PC-9 (cell line): ENCODE data around the gene CACNA1E. TPM values are rescaled to one million over a fixed set of nuclear protein-coding genes. Genes with fewer than 3 reads are reported as not detected.

Experiments
- BruUV-seq: library from RNA; stranded (reverse); fragments of 400-500 nt; replicated peaks from 2 replicates; lab custom pipeline; 2021; lab: Mats Ljungman, UMichigan
- CTCF ChIA-PET: fragments of 300-600 bp; sonication (Branson Sonifier 250); formaldehyde crosslinking; loops from one replicate; lab custom pipeline; 2022; ENCODE audit warnings: antibody characterized with exemption; lab: Charles Lee
- POLR2A ChIA-PET: fragments of 300-600 bp; sonication (Branson Sonifier 250); formaldehyde crosslinking; loops from one replicate; lab custom pipeline; 2022; ENCODE audit warnings: antibody characterized with exemption; ENCODE audit not compliant: unreplicated experiment; lab: Charles Lee
- DNase-seq, 2 experiments: peaks; one replicate each; pipeline versions ENCODE4 v3.0.0 to v3.0.0-alpha.2; 2015 to 2022; ENCODE audit warnings: mixed read lengths in 1 of 2
- H2AFZ ChIP-seq: fragments of 200-600 bp; sonication (generic); 2 replicates; pipeline ENCODE4 v1.8.1; 2017; ENCODE audit warnings: antibody characterized with exemption
- H3F3A ChIP-seq: fragments of 200-600 bp; sonication (generic); 2 replicates; pipeline ENCODE4 v1.8.1; 2017; ENCODE audit warnings: antibody characterized with exemption, mild to moderate bottlenecking, low read depth; ENCODE audit not compliant: insufficient read depth
- H3K27ac ChIP-seq: fragments of 200-600 bp; sonication (generic); 2 replicates; pipeline ENCODE4 v1.6.1; 2016; ENCODE audit warnings: mixed run types
- H3K27me3 ChIP-seq: fragments of 200-600 bp; sonication (generic); 2 replicates; pipeline ENCODE4 v1.6.1; 2016; ENCODE audit warnings: low read depth, mixed run types; ENCODE audit not compliant: insufficient read depth
- H3K36me3 ChIP-seq: fragments of 200-600 bp; sonication (generic); 2 replicates; pipeline ENCODE4 v1.6.1; 2016; ENCODE audit warnings: low read depth, mixed run types
- H3K4me1 ChIP-seq: fragments of 200-600 bp; sonication (generic); replicated peaks from 2 replicates; pipeline ENCODE4 v1.6.1; 2016; ENCODE audit warnings: mixed run types; ENCODE audit not compliant: insufficient read depth
- H3K4me2 ChIP-seq: fragments of 200-600 bp; sonication (generic); 2 replicates; pipeline ENCODE4 v1.6.1; 2017; ENCODE audit warnings: mixed run types
- H3K4me3 ChIP-seq: fragments of 200-600 bp; sonication (generic); 2 replicates; pipeline ENCODE4 v1.6.1; 2016; ENCODE audit warnings: mixed run types
- H3K79me2 ChIP-seq: fragments of 200-600 bp; sonication (generic); 2 replicates; pipeline ENCODE4 v1.6.1; 2017; ENCODE audit warnings: low read depth, mixed run types
- H3K9me2 ChIP-seq: fragments of 200-600 bp; sonication (generic); 2 replicates; pipeline ENCODE4 v1.8.1; 2017; ENCODE audit warnings: mild to moderate bottlenecking; ENCODE audit not compliant: insufficient read depth
- H3K9me3 ChIP-seq: fragments of 200-600 bp; sonication (generic); 2 replicates; pipeline ENCODE4 v1.8.1; 2016; ENCODE audit warnings: low read depth; ENCODE audit not compliant: insufficient read depth
- H4K20me1 ChIP-seq: fragments of 200-600 bp; sonication (generic); 2 replicates; pipeline ENCODE4 v1.8.1; 2017; ENCODE audit not compliant: insufficient read depth
- EZH2 ChIP-seq: fragments of 200-600 bp; sonication (generic); IDR thresholded peaks from 2 replicates; pipeline ENCODE4 v1.8.0; 2017; ENCODE audit warnings: antibody characterized with exemption, low read depth
- intact Hi-C: fragments of 100-400 bp; cut with micrococcal nuclease; formaldehyde crosslinking; loops from one replicate; pipeline ENCODE4 v1.10.0; 2022; ENCODE audit not compliant: unreplicated experiment
- total RNA-seq: library from RNA; stranded (reverse); gene quantifications from 2 replicates; pipeline ENCODE4 v1.2.3, GENCODE V29; 2021
- TF ChIP-seq, protein P1 (sequence below): fragments of 200-600 bp; sonication (generic); conservative IDR thresholded peaks from 2 replicates; pipeline ENCODE4 v1.6.1; 2017; ENCODE audit warnings: mixed run types, antibody characterized with exemption, mild to moderate bottlenecking, moderate library complexity

Gene CACNA1E
- total RNA-seq, 1 experiment from 2014 or later, result not detected

DNA sequence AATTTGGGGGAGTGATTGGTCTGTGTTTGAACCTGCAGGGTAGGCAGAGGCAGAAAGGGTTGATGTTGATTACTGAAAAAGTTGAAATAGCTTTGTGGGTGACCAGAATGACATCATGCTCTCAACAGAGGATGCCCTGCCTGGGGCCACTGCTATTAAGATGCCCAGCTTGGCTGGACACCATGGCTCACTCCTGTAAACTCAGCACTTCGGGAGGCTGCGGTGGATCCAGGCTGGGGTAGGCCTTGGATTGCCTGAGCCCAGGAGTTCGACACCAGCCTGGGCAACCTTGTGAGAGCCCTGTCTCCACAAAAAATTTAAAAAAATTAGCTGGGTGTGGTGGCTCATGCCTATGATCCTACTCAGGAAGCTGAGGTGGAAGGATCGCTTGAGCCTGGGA is 42.8 kb upstream of the CACNA1E start:
- no peak for TF ChIP-seq EZH2
- TF ChIP-seq, protein P1, sequence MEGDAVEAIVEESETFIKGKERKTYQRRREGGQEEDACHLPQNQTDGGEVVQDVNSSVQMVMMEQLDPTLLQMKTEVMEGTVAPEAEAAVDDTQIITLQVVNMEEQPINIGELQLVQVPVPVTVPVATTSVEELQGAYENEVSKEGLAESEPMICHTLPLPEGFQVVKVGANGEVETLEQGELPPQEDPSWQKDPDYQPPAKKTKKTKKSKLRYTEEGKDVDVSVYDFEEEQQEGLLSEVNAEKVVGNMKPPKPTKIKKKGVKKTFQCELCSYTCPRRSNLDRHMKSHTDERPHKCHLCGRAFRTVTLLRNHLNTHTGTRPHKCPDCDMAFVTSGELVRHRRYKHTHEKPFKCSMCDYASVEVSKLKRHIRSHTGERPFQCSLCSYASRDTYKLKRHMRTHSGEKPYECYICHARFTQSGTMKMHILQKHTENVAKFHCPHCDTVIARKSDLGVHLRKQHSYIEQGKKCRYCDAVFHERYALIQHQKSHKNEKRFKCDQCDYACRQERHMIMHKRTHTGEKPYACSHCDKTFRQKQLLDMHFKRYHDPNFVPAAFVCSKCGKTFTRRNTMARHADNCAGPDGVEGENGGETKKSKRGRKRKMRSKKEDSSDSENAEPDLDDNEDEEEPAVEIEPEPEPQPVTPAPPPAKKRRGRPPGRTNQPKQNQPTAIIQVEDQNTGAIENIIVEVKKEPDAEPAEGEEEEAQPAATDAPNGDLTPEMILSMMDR, result no peak
- H3K36me3 ChIP-seq, result no peaks in the 10 kb centered on the region
- no peaks in the 10 kb centered on the region for H3K9me3 ChIP-seq
- no peaks in the 10 kb centered on the region for H4K20me1 ChIP-seq
- no peak overlapping the region for H3K4me3 ChIP-seq
- H3K9me2 ChIP-seq, result no peaks in the 10 kb centered on the region
- H3K4me1 ChIP-seq, result no peaks in the 10 kb centered on the region
- intact Hi-C loops, result no loop called here
- no TSS peak for BruUV-seq
- H3K4me2 ChIP-seq, result no peak overlapping the region
- H3K27me3 ChIP-seq, result peaks cover 32% of the 10 kb centered on the region
- no peak overlapping the region for H3K27ac ChIP-seq
- H3K79me2 ChIP-seq, result no peaks in the 10 kb centered on the region
- H2AFZ ChIP-seq, result no peak overlapping the region
- no peak for DNase-seq
- H3F3A ChIP-seq, result no peaks in the 10 kb centered on the region
- POLR2A ChIA-PET, result no interaction called here
- CTCF ChIA-PET, result no interaction called here

DNA sequence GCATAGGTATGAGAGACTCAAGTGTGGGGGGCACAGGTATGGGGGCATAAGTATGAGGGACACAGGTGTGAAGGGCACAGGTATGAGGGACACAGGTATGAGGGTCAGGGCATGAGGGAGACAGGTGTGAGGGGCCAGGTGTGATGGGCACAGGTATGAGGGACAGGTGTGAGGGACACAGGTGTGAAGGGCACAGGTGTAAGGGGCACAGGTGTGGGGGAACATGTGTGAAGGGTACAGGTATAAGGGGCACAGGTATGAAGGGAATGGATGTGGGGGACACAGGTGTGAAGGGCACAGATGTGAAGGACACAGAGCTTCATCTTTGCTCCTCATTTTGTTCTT is 41.2 kb upstream of the CACNA1E start:
- BruUV-seq, result no TSS peak

DNA sequence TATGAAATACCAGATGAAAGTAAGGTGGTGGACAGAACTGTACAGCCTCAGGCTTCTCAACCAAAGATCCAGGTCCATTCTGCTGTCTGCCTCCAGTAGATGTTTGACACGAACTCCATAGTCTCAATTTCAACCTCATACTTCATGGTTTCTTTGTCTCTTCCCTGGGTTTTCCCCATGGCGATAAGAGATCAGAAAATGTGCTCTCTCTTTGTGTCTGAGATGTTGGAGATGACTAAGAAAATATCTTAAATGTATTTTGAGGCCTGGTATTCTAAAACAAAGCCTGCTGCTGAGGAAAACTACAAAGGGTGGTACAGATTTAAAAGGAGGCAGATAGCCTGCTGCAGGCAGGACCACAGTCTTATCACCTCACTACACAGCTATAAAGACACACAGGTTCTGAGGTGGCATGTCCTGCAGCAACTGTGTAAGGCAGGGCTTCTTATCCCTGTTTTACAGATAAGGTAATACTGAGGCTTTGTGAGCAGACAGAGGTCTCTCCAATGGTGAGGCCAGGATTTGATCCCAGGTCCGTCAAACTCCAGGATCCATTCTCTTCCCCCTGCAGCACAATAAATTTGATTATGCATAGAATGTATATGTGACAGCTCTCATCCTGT is 40.0 kb upstream of the CACNA1E start:
- DNase-seq, result no peak
- H3K9me2 ChIP-seq, result no peaks in the 10 kb centered on the region
- CTCF ChIA-PET, result no interaction called here
- no peaks in the 10 kb centered on the region for H4K20me1 ChIP-seq
- H3K4me3 ChIP-seq, result no peak overlapping the region
- POLR2A ChIA-PET, result no interaction called here
- H3K36me3 ChIP-seq, result no peaks in the 10 kb centered on the region
- no peak overlapping the region for H3K27ac ChIP-seq
- no peak overlapping the region for H2AFZ ChIP-seq
- no peaks in the 10 kb centered on the region for H3K9me3 ChIP-seq
- TF ChIP-seq, protein P1, result no peak
- TF ChIP-seq EZH2, result no peak
- no peak overlapping the region for H3K4me2 ChIP-seq
- no peaks in the 10 kb centered on the region for H3K79me2 ChIP-seq
- BruUV-seq, result no TSS peak
- H3F3A ChIP-seq, result no peaks in the 10 kb centered on the region
- peaks cover 31% of the 10 kb centered on the region for H3K27me3 ChIP-seq
- no peaks in the 10 kb centered on the region for H3K4me1 ChIP-seq
- intact Hi-C loops, result no loop called here

More for the DNA sequence above, 41.2 kb upstream of the CACNA1E start:
- no peak overlapping the region for H3K4me3 ChIP-seq
- TF ChIP-seq EZH2, result no peak
- TF ChIP-seq, protein P1, result no peak
- no peaks in the 10 kb centered on the region for H3K79me2 ChIP-seq
- H2AFZ ChIP-seq, result no peak overlapping the region
- ChIA-PET POLR2A (no interaction called here), CTCF (no interaction called here)
- no peak overlapping the region for H3K4me2 ChIP-seq
- intact Hi-C loops, result no loop called here
- no peaks in the 10 kb centered on the region for H3F3A ChIP-seq
- no peak for DNase-seq
- no peaks in the 10 kb centered on the region for H3K4me1 ChIP-seq
- no peaks in the 10 kb centered on the region for H3K9me3 ChIP-seq
- no peaks in the 10 kb centered on the region for H4K20me1 ChIP-seq
- H3K27ac ChIP-seq, result no peak overlapping the region
- H3K9me2 ChIP-seq, result no peaks in the 10 kb centered on the region
- peaks cover 32% of the 10 kb centered on the region for H3K27me3 ChIP-seq
- no peaks in the 10 kb centered on the region for H3K36me3 ChIP-seq
